HEK293 (cell line): ENCODE results near the gene WHRN.

ENCODE experiments used
- CTCF ChIA-PET: fragments of 350-600 bp; formaldehyde crosslinking; extraction: SDS; loops from one replicate; lab custom pipeline; 2021; ENCODE audit warnings: antibody characterized with exemption; lab: Yijun Ruan, JAX
- POLR2A ChIA-PET: fragments of 300-600 bp; formaldehyde crosslinking; extraction: SDS; loops from one replicate; lab custom pipeline; 2020; ENCODE audit warnings: antibody characterized with exemption, inconsistent platforms; lab: Yijun Ruan, JAX
- H3K27ac ChIP-seq: fragments of 200-500 bp; sonication (Bioruptor generic); 2 replicates; pipeline ENCODE4 v1.5.1; 2014; ENCODE audit warnings: low read depth, low read length, control low read depth, inconsistent platforms; ENCODE audit errors: extremely low read depth
- H3K36me3 ChIP-seq, 2 experiments: fragments of 200-500 bp in 1 of 2; sonication (Bioruptor generic) in 1 of 2; 1 replicate in 1 of 2; 2 replicates in 1 of 2; pipeline ENCODE4 v1.5.1; 2014 to 2017; ENCODE audit warnings: inconsistent platforms in 2 of 2, low read length in 2 of 2; ENCODE audit not compliant: control insufficient read depth in 2 of 2, insufficient read depth in 1 of 2
- H3K4me1 ChIP-seq: fragments of 200-500 bp; sonication (Bioruptor generic); 2 replicates; pipeline ENCODE4 v1.5.1; 2014; ENCODE audit warnings: mild to moderate bottlenecking, low read length, inconsistent platforms; ENCODE audit not compliant: control insufficient read depth, insufficient read depth
- H3K4me3 ChIP-seq: 2 replicates; pipeline ENCODE4 v1.5.1; 2011; ENCODE audit warnings: low read depth, mild to moderate bottlenecking, control low read depth, low read length, moderate library complexity
- H3K9me3 ChIP-seq: fragments of 200-500 bp; sonication (Bioruptor generic); 2 replicates; pipeline ENCODE4 v1.5.1; 2014; ENCODE audit warnings: low read depth, low read length, inconsistent platforms; ENCODE audit not compliant: control insufficient read depth, insufficient read depth
- EGR2 ChIP-seq: fragments of 450-650 bp; formaldehyde crosslinking; IDR thresholded peaks from 2 replicates; pipeline ENCODE4 v1.5.1; 2016; ENCODE audit warnings: low read depth, missing biosample characterization, missing genetic modification characterization
- FEZF1 ChIP-seq: fragments of 450-650 bp; formaldehyde crosslinking; IDR thresholded peaks from 2 replicates; pipeline ENCODE4 v1.5.1; 2016; ENCODE audit warnings: missing biosample characterization, missing genetic modification characterization
- GLIS1 ChIP-seq: fragments of 450-650 bp; formaldehyde crosslinking; IDR thresholded peaks from 2 replicates; pipeline ENCODE4 v1.5.1; 2016; ENCODE audit warnings: missing biosample characterization, missing genetic modification characterization
- REPIN1 ChIP-seq: fragments of 450-650 bp; formaldehyde crosslinking; IDR thresholded peaks from 2 replicates; pipeline ENCODE4 v1.5.1; 2017; ENCODE audit warnings: missing biosample characterization, missing genetic modification characterization, low read depth
- ZBTB20 ChIP-seq: fragments of 450-650 bp; formaldehyde crosslinking; IDR thresholded peaks from 2 replicates; pipeline ENCODE4 v1.5.1; 2016; ENCODE audit warnings: missing biosample characterization, missing genetic modification characterization
- ZFHX2 ChIP-seq: fragments of 450-650 bp; formaldehyde crosslinking; conservative IDR thresholded peaks from 2 replicates; pipeline ENCODE4 v1.5.1; 2016; ENCODE audit warnings: missing biosample characterization, missing genetic modification characterization
- ZIC2 ChIP-seq: fragments of 450-650 bp; formaldehyde crosslinking; IDR thresholded peaks from 2 replicates; pipeline ENCODE4 v1.5.1; 2016; ENCODE audit warnings: missing biosample characterization, missing genetic modification characterization
- ZNF146 ChIP-seq: fragments of 450-650 bp; formaldehyde crosslinking; IDR thresholded peaks from 2 replicates; pipeline ENCODE4 v1.5.1; 2016; ENCODE audit warnings: missing biosample characterization, missing genetic modification characterization
- ZNF280C ChIP-seq: fragments of 450-650 bp; formaldehyde crosslinking; IDR thresholded peaks from 2 replicates; pipeline ENCODE4 v1.5.1; 2016; ENCODE audit warnings: missing biosample characterization, missing genetic modification characterization
- ZNF514 ChIP-seq: fragments of 450-650 bp; formaldehyde crosslinking; IDR thresholded peaks from 2 replicates; pipeline ENCODE4 v1.5.1; 2016; ENCODE audit warnings: missing biosample characterization, missing genetic modification characterization
- ZNF768 ChIP-seq: fragments of 450-650 bp; formaldehyde crosslinking; IDR thresholded peaks from 2 replicates; pipeline ENCODE4 v1.5.1; 2018; ENCODE audit warnings: missing biosample characterization, mild to moderate bottlenecking, missing genetic modification characterization
- TF ChIP-seq, protein P1 (sequence below): fragments of 450-650 bp; formaldehyde crosslinking; IDR thresholded peaks from 2 replicates; pipeline ENCODE4 v1.5.1; 2016; ENCODE audit warnings: missing biosample characterization, missing genetic modification characterization

WHRN gene

DNA sequence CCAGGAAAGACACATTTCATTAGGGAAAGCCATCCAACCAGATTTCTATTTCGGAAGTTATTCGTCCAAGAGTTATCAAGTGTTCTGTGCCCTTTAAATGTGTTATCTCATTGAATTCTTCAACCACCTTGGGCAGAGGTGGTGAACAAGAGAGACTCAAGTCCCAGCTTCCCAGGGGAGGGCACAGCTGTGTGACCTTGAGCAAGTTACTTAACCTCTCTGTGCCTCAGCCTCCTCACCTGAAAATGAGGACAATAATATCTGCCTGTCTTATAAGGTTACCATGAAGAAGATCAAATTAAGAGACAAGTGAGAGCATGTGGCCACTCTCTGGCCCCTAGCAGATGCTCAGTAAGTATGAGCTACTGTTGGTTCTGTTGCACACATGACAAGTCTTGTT is 37.4 kb downstream of the WHRN start:
- Histone ChIP-seq H3K36me3 (peaks cover 0 to 5% of the 10 kb centered on the region in 2 experiments; a peak in 1 of 3 replicates), H3K27ac (no peak overlapping the region), H3K4me1 (no peaks in the 10 kb centered on the region), H3K9me3 (no peaks in the 10 kb centered on the region), H3K4me3 (no peak overlapping the region)
- no peak for TF ChIP-seq REPIN1 (tag by site-specific recombination)
- TF ChIP-seq ZNF768 (tag by site-specific recombination): peak; percentile 51; the same call in 1 of the 2 replicates
- CTCF ChIA-PET: interaction anchor here (0.6 to 1.5 kb wide), 2 partner anchors 153 to 386 kb away, joined by 3 read pairs; no protein-coding TSS in a partner anchor
- POLR2A ChIA-PET: no interaction called here

- Histone ChIP-seq H3K27ac (no peak overlapping the region), H3K4me1 (no peaks in the 10 kb centered on the region), H3K4me3 (no peak overlapping the region), H3K36me3 (peaks cover 0 to 5% of the 10 kb centered on the region in 2 experiments; a peak in 1 of 3 replicates), H3K9me3 (no peaks in the 10 kb centered on the region)
- TF ChIP-seq FEZF1 (tag by site-specific recombination) (no peak), ZNF280C (tag by site-specific recombination) (no peak)
- TF ChIP-seq, protein P1, sequence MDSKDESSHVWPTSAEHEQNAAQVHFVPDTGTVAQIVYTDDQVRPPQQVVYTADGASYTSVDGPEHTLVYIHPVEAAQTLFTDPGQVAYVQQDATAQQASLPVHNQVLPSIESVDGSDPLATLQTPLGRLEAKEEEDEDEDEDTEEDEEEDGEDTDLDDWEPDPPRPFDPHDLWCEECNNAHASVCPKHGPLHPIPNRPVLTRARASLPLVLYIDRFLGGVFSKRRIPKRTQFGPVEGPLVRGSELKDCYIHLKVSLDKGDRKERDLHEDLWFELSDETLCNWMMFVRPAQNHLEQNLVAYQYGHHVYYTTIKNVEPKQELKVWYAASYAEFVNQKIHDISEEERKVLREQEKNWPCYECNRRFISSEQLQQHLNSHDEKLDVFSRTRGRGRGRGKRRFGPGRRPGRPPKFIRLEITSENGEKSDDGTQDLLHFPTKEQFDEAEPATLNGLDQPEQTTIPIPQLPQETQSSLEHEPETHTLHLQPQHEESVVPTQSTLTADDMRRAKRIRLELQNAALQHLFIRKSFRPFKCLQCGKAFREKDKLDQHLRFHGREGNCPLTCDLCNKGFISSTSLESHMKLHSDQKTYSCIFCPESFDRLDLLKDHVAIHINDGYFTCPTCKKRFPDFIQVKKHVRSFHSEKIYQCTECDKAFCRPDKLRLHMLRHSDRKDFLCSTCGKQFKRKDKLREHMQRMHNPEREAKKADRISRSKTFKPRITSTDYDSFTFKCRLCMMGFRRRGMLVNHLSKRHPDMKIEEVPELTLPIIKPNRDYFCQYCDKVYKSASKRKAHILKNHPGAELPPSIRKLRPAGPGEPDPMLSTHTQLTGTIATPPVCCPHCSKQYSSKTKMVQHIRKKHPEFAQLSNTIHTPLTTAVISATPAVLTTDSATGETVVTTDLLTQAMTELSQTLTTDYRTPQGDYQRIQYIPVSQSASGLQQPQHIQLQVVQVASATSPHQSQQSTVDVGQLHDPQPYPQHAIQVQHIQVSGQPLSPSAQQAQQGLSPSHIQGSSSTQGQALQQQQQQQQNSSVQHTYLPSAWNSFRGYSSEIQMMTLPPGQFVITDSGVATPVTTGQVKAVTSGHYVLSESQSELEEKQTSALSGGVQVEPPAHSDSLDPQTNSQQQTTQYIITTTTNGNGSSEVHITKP (tag by site-specific recombination): peak; percentile 58
- CTCF ChIA-PET: interaction anchor here (1.5 kb wide), 1 partner anchor 385 kb away, joined by 3 read pairs; no protein-coding TSS in a partner anchor
- POLR2A ChIA-PET: no interaction called here
Measured at GRCh38 chr9:114467226-114467750, 38.0 kb downstream of the WHRN start.

DNA sequence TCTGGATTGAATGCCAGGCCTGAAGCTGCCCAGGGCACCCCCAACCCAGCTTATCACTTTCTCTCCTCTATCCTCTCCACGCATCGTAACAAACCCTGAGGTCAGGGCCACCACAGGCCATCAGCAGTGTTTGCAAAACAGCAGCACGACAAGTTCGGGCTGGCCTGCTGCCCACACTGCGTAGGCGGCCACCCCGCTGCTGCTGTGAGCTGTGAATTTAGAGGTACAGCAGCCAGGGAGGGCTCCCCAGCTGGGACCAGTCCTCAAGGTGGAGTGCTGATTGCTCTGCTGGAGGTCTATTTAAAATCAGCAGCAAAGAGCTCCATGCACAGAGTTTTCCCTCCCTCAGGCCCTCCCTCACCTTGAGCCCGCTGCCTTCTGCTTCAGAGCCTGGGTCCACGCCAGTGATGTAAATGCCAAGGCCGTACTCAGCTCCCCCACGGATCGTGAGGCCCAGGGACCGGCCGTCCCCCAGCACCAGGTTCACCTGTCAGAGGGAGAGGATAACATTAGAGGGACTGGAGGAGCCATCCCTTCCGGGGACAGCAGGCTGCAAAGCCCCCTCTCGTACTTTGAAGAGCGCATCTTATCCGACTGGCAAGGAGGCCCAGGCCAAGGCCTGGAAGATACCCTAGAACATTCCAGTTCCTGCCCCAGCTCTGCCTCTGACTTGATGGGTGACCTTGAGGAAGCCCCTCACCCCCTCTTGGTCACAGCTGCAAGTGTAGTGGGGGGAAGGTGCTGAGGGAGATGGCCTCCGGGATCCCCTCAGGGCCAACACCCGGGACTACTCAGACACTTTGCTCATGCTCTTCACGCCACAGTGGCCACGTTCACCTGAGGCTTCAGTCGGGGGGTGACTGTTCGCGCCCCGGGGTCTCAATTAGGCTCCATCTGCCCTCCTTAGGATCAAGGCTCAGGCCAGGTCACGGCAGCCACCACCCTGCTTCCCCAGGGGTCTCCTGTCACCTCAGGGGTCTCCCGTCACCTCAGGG is 39.1 kb downstream of the WHRN start:
- Histone ChIP-seq H3K9me3 (no peaks in the 10 kb centered on the region), H3K27ac (no peak overlapping the region), H3K4me3 (no peak overlapping the region), H3K36me3 (peaks cover 0 to 5% of the 10 kb centered on the region in 2 experiments; a peak in 1 of 3 replicates), H3K4me1 (no peaks in the 10 kb centered on the region)
- ChIA-PET POLR2A (no interaction called here), CTCF (interaction anchor here (0.7 to 0.9 kb wide), 2 partner anchors 31 to 41 kb away, joined by 3 to 4 read pairs; no protein-coding TSS in a partner anchor)
- TF ChIP-seq EGR2 (tag by site-specific recombination) (peak; percentile 40; the same call in 1 of the 2 replicates), GLIS1 (peak; percentile 99), ZIC2 (peak; percentile 100), ZNF514 (tag by site-specific recombination) (no peak), ZNF146 (tag by site-specific recombination) (no peak), ZFHX2 (tag by site-specific recombination) (peak; percentile 90), ZBTB20 (peak; percentile 19; the same call in 1 of the 2 replicates)
